DND-41 (cell line): ENCODE results near the gene LRRC15.

Experiments
- ATAC-seq: fragments of 200-7000 bp; cut with Tn5 transposase; 3 replicates; pipeline ENCODE4 v1.9.1; 2021; ENCODE audit warnings: low read depth; ENCODE audit not compliant: insufficient read depth
- DNase-seq: peaks from one replicate; pipeline ENCODE4 v3.0.0-alpha.2; 2020
- H2AFZ ChIP-seq: 2 replicates; pipeline ENCODE4 v1.6.0; 2012; ENCODE audit warnings: low read depth, low read length
- H3K27ac ChIP-seq: 2 replicates; pipeline ENCODE4 v1.5.1; 2012; ENCODE audit warnings: low read length, inconsistent platforms
- H3K27me3 ChIP-seq: fragments of 200-600 bp; sonication (generic); 2 replicates; pipeline ENCODE4 v1.6.0; 2012; ENCODE audit warnings: low read length, mild to moderate bottlenecking, inconsistent platforms; ENCODE audit not compliant: insufficient read depth, poor library complexity
- H3K36me3 ChIP-seq: 2 replicates; pipeline ENCODE4 v1.5.1; 2012; ENCODE audit warnings: low read length, inconsistent platforms; ENCODE audit not compliant: insufficient read depth
- H3K4me1 ChIP-seq: 2 replicates; pipeline ENCODE4 v1.5.1; 2012; ENCODE audit warnings: mild to moderate bottlenecking, low read length; ENCODE audit not compliant: insufficient read depth
- H3K4me2 ChIP-seq: 2 replicates; pipeline ENCODE4 v1.6.0; 2012; ENCODE audit warnings: mild to moderate bottlenecking, moderate library complexity, low read length, inconsistent platforms; ENCODE audit not compliant: insufficient read depth
- H3K4me3 ChIP-seq, 2 experiments: fragments of 200-600 bp in 1 of 2; shearing (Covaris generic) in 1 of 2; 2 replicates each; pipeline ENCODE4 v1.5.1; 2012 to 2016; ENCODE audit warnings: inconsistent platforms in 2 of 2, low read length in 2 of 2, mild to moderate bottlenecking in 2 of 2, low read depth in 1 of 2, moderate library complexity in 1 of 2
- H3K79me2 ChIP-seq: 2 replicates; pipeline ENCODE4 v1.6.0; 2012; ENCODE audit warnings: low read length, inconsistent platforms; ENCODE audit not compliant: insufficient read depth
- H3K9ac ChIP-seq: 2 replicates; pipeline ENCODE4 v1.6.0; 2012; ENCODE audit warnings: low read depth, mild to moderate bottlenecking, inconsistent platforms, low read length, moderate library complexity
- H3K9me3 ChIP-seq: 2 replicates; pipeline ENCODE4 v1.5.1; 2012; ENCODE audit warnings: low read length, moderate library complexity, mild to moderate bottlenecking, inconsistent platforms; ENCODE audit not compliant: insufficient read depth, severe bottlenecking
- H4K20me1 ChIP-seq: 2 replicates; pipeline ENCODE4 v1.6.0; 2012; ENCODE audit warnings: low read length; ENCODE audit not compliant: insufficient read depth
- CTCF ChIP-seq: IDR thresholded peaks from 2 replicates; pipeline ENCODE4 v1.5.1; 2012; ENCODE audit warnings: borderline replicate concordance, low read length, moderate library complexity, mild to moderate bottlenecking; ENCODE audit not compliant: poor library complexity, severe bottlenecking; ENCODE audit errors: extremely low read depth
- EZH2 ChIP-seq: IDR thresholded peaks from 3 replicates; pipeline ENCODE4 v1.6.1; 2012; ENCODE audit warnings: borderline replicate concordance, low read depth, mild to moderate bottlenecking, moderate library complexity, low read length, inconsistent platforms; ENCODE audit not compliant: severe bottlenecking

The LRRC15 gene

DNA sequence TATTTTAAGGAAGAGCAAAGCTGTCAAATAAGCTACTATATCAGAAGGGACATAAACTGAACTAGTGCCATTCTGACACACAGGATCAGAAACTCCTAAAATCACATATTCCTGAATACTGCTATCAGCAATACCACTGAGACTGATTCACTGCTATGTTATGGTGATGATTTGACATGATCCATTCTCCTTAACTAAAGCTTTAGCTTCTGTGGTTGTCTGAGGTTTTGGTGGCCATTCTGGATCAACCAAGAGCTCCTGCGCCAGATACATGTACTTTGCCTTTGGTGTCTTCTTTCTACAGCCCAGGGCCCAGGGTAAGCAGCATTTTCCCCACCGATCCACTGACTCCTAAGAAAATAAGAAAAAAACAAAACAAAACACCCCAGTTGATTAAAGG, 36.2 kb upstream of the LRRC15 start:
- Histone ChIP-seq H3K36me3 (peaks cover 30% of the 10 kb centered on the region), H3K4me3 (no peak overlapping the region), H3K4me2 (no peak overlapping the region), H4K20me1 (no peaks in the 10 kb centered on the region), H3K9ac (no peak overlapping the region), H2AFZ (no peak overlapping the region), H3K4me1 (no peaks in the 10 kb centered on the region), H3K9me3 (peaks cover 3% of the 10 kb centered on the region), H3K79me2 (no peaks in the 10 kb centered on the region), H3K27ac (no peak overlapping the region), H3K27me3 (no peaks in the 10 kb centered on the region)
- DNase-seq: no peak
- ATAC-seq: no peak
- TF ChIP-seq CTCF (no peak), EZH2 (no peak)

GRCh38 chr3:194404365-194405140, 35.0 kb upstream of the LRRC15 start:
- Histone ChIP-seq H3K4me2 (no peak overlapping the region), H3K9ac (no peak overlapping the region), H3K79me2 (no peaks in the 10 kb centered on the region), H3K9me3 (peaks cover 3% of the 10 kb centered on the region), H3K27me3 (no peaks in the 10 kb centered on the region), H3K4me3 (no peak overlapping the region), H3K36me3 (peaks cover 30% of the 10 kb centered on the region), H3K4me1 (peaks cover 8% of the 10 kb centered on the region), H2AFZ (no peak overlapping the region), H3K27ac (no peak overlapping the region), H4K20me1 (no peaks in the 10 kb centered on the region)
- TF ChIP-seq EZH2 (no peak), CTCF (peak; percentile 76)
- ATAC-seq (peak; percentile 50; the same call in 1 of the 3 replicates), DNase-seq (peak; percentile 56)

- TF ChIP-seq CTCF: no peak
- TF ChIP-seq EZH2: no peak
- ATAC-seq: no peak
- H3K4me1 ChIP-seq: peaks cover 33% of the 10 kb centered on the region
- peaks cover 22% of the 10 kb centered on the region; the same call in 1 of the 2 replicates for H3K36me3 ChIP-seq
- no peak overlapping the region for H3K27ac ChIP-seq
- H3K79me2 ChIP-seq: no peaks in the 10 kb centered on the region
- peaks cover 5% of the 10 kb centered on the region for H3K27me3 ChIP-seq
- H3K4me3 ChIP-seq: no peak overlapping the region
- H3K9ac ChIP-seq: no peak overlapping the region
- no peak overlapping the region for H3K4me2 ChIP-seq
- no peaks in the 10 kb centered on the region for H4K20me1 ChIP-seq
- H2AFZ ChIP-seq: no peak overlapping the region
- peaks cover 3% of the 10 kb centered on the region for H3K9me3 ChIP-seq
- DNase-seq: no peak
Measured at GRCh38 chr3:194401868-194402329, 32.4 kb upstream of the LRRC15 start.
